SU-DHL-6 (cell line): ENCODE results near the gene HPS3.
A peak's percentile ranks its signal among the peaks of the same experiment; 100 is the strongest.

Experiments used
- H2AFZ ChIP-seq: fragments of 200-600 bp; sonication (generic); 2 replicates; pipeline ENCODE4 v1.6.1; 2014; ENCODE audit warnings: low read depth, mild to moderate bottlenecking, moderate library complexity, mixed read lengths, antibody characterized with exemption, low read length; ENCODE audit not compliant: severe bottlenecking
- H3F3A ChIP-seq: fragments of 200-600 bp; shearing (Covaris generic); 2 replicates; pipeline ENCODE4 v1.6.0; 2016; ENCODE audit warnings: antibody characterized with exemption, mild to moderate bottlenecking; ENCODE audit not compliant: insufficient read depth
- H3K27ac ChIP-seq: fragments of 200-600 bp; sonication (generic); 2 replicates; pipeline ENCODE4 v1.5.1; 2016; ENCODE audit warnings: low read depth, mild to moderate bottlenecking, low read length, moderate library complexity, mixed read lengths
- H3K27me3 ChIP-seq: fragments of 200-600 bp; sonication (generic), shearing (Covaris generic); 2 replicates; pipeline ENCODE4 v1.6.0; 2014; ENCODE audit warnings: mild to moderate bottlenecking, low read length
- H3K36me3 ChIP-seq: fragments of 200-600 bp; sonication (generic); 2 replicates; pipeline ENCODE4 v1.6.1; 2014; ENCODE audit warnings: mild to moderate bottlenecking, low read length, mixed read lengths
- H3K4me2 ChIP-seq: fragments of 300-600, 200-600 bp; shearing (Covaris generic), sonication (generic); 2 replicates; pipeline ENCODE4 v1.6.0; 2014; ENCODE audit warnings: low read length, low read depth, mild to moderate bottlenecking; ENCODE audit not compliant: poor library complexity, severe bottlenecking
- H3K4me3 ChIP-seq: fragments of 200-600 bp; sonication (generic); 2 replicates; pipeline ENCODE4 v1.5.1; 2014; ENCODE audit warnings: antibody characterized with exemption, low read length, mild to moderate bottlenecking, mixed read lengths; ENCODE audit not compliant: insufficient read depth, poor library complexity, severe bottlenecking
- H3K79me2 ChIP-seq: fragments of 200-600 bp; sonication (generic); 2 replicates; pipeline ENCODE4 v1.6.1; 2014; ENCODE audit warnings: mild to moderate bottlenecking, low read length, moderate library complexity; ENCODE audit not compliant: insufficient read depth
- H3K9ac ChIP-seq: fragments of 200-600 bp; sonication (generic); 2 replicates; pipeline ENCODE4 v1.7.0; 2014; ENCODE audit warnings: mild to moderate bottlenecking, low read length
- H3K9me2 ChIP-seq: fragments of 200-600 bp; sonication (generic); replicated peaks from 2 replicates; pipeline ENCODE4 v1.6.1; 2014; ENCODE audit warnings: low read length; ENCODE audit not compliant: insufficient read depth
- H3K9me3 ChIP-seq: fragments of 200-600 bp; sonication (generic); 2 replicates; pipeline ENCODE4 v1.6.1; 2014; ENCODE audit warnings: low read length, mixed read lengths; ENCODE audit not compliant: insufficient read depth
- H4K20me1 ChIP-seq: fragments of 200-600 bp; sonication (generic); 2 replicates; pipeline ENCODE4 v1.6.1; 2014; ENCODE audit warnings: low read depth, mild to moderate bottlenecking, antibody characterized with exemption, low read length, moderate library complexity, mixed read lengths
- CTCF ChIP-seq: fragments of 200-600 bp; sonication (generic); IDR thresholded peaks from one replicate; pipeline ENCODE4 v1.5.1; 2017; ENCODE audit warnings: antibody characterized with exemption, mild to moderate bottlenecking, low read length, moderate library complexity; ENCODE audit not compliant: insufficient read depth, poor library complexity, severe bottlenecking
- EZH2phosphoT487 ChIP-seq: fragments of 200-600 bp; sonication (generic), shearing (Covaris generic); conservative IDR thresholded peaks from 2 replicates; pipeline ENCODE4 v1.6.1; 2018; ENCODE audit warnings: mild to moderate bottlenecking, antibody characterized with exemption, low read length, moderate library complexity, mixed read lengths

HPS3 gene

GRCh38 chr3:149145974-149146373, 16.5 kb downstream of the HPS3 start:
- H3K36me3 ChIP-seq, result peaks cover 8% of the 10 kb centered on the region
- peak overlapping the region; percentile 44 for H2AFZ ChIP-seq
- no peaks in the 10 kb centered on the region for H3K9me2 ChIP-seq
- peak overlapping the region; percentile 86 for H3K27ac ChIP-seq
- H3K9me3 ChIP-seq, result no peaks in the 10 kb centered on the region
- no peaks in the 10 kb centered on the region for H3K79me2 ChIP-seq
- H3F3A ChIP-seq, result peaks cover 25% of the 10 kb centered on the region; the same call in 1 of the 2 replicates
- TF ChIP-seq EZH2phosphoT487 (no peak), CTCF (no peak)
- H3K9ac ChIP-seq, result peak overlapping the region; percentile 30
- no peaks in the 10 kb centered on the region for H4K20me1 ChIP-seq
- H3K4me3 ChIP-seq, result no peak overlapping the region
- peak overlapping the region; percentile 42 for H3K4me2 ChIP-seq
- no peaks in the 10 kb centered on the region for H3K27me3 ChIP-seq

- Histone ChIP-seq H3K36me3 (peaks cover 23% of the 10 kb centered on the region), H3K9ac (no peak overlapping the region), H3K27me3 (no peaks in the 10 kb centered on the region), H3K4me3 (no peak overlapping the region), H2AFZ (no peak overlapping the region), H3K9me3 (no peaks in the 10 kb centered on the region), H3K27ac (no peak overlapping the region), H3K9me2 (no peaks in the 10 kb centered on the region), H3K79me2 (no peaks in the 10 kb centered on the region), H4K20me1 (no peaks in the 10 kb centered on the region), H3F3A (0 out of 2 replicates have a peak, but pooled peaks cover 13% of the 10 kb centered on the region), H3K4me2 (no peak overlapping the region)
- TF ChIP-seq EZH2phosphoT487, result no peak
- no peak for TF ChIP-seq CTCF
Measured at GRCh38 chr3:149150436-149150835, 21.0 kb downstream of the HPS3 start.

- Histone ChIP-seq H3F3A (0 out of 2 replicates have a peak, but pooled peaks cover under 1% of the 10 kb centered on the region), H3K27ac (no peak overlapping the region), H3K27me3 (no peaks in the 10 kb centered on the region), H3K4me3 (no peak overlapping the region), H2AFZ (no peak overlapping the region), H3K36me3 (peaks cover 25% of the 10 kb centered on the region), H4K20me1 (no peaks in the 10 kb centered on the region), H3K79me2 (no peaks in the 10 kb centered on the region), H3K9me3 (no peaks in the 10 kb centered on the region), H3K4me2 (no peak overlapping the region), H3K9me2 (no peaks in the 10 kb centered on the region), H3K9ac (no peak overlapping the region)
- no peak for TF ChIP-seq EZH2phosphoT487
Measured at GRCh38 chr3:149151843-149152242, 22.4 kb downstream of the HPS3 start.

- H3K9ac ChIP-seq, result no peak overlapping the region
- H3K4me3 ChIP-seq, result no peak overlapping the region
- H3K9me3 ChIP-seq, result no peaks in the 10 kb centered on the region
- TF ChIP-seq EZH2phosphoT487, result no peak
- H3K9me2 ChIP-seq, result no peaks in the 10 kb centered on the region
- H3K4me2 ChIP-seq, result no peak overlapping the region
- no peaks in the 10 kb centered on the region for H4K20me1 ChIP-seq
- H3K36me3 ChIP-seq, result peaks cover 26% of the 10 kb centered on the region
- no peaks in the 10 kb centered on the region for H3K27me3 ChIP-seq
- H3F3A ChIP-seq, result no peaks in the 10 kb centered on the region
- no peak overlapping the region for H3K27ac ChIP-seq
- H2AFZ ChIP-seq, result no peak overlapping the region
- no peaks in the 10 kb centered on the region for H3K79me2 ChIP-seq
Measured at GRCh38 chr3:149152420-149152819, 23.0 kb downstream of the HPS3 start.
